Measurements from ENCODE around the gene SLC51B.

The SLC51B gene

GRCh38 chr15:65060641-65061397 is 15.6 kb downstream of the SLC51B start:
- no peaks in the 10 kb centered on the region; the same call in 1 of the 2 replicates for H3K4me1 ChIP-seq (ENCODE audit: low read length)
- no peak overlapping the region for H3K9ac ChIP-seq (ENCODE audit: low read length)
- H2AFZ ChIP-seq (ENCODE audit: low read depth, low read length): no peak overlapping the region
- H3K27ac ChIP-seq (ENCODE audit: low read length): no peak overlapping the region
- no peaks in the 10 kb centered on the region for H4K20me1 ChIP-seq (ENCODE audit: insufficient read depth, low read length)
- no peak overlapping the region for H3K4me2 ChIP-seq (ENCODE audit: low read length)
- no peaks in the 10 kb centered on the region for H3K36me3 ChIP-seq (replicated peaks; ENCODE audit: low read depth, low read length)
- H3K27me3 ChIP-seq (ENCODE audit: low read depth, low read length): 0 out of 2 replicates have a peak, but pooled peaks cover 4% of the 10 kb centered on the region
- no peaks in the 10 kb centered on the region for H3K9me3 ChIP-seq (ENCODE audit: insufficient read depth, low read length)
- no peak overlapping the region for H3K4me3 ChIP-seq (ENCODE audit: low read length)
- H3K79me2 ChIP-seq (ENCODE audit: low read length): no peaks in the 10 kb centered on the region
- TF ChIP-seq EZH2phosphoT487 (IDR thresholded peaks at IDR 0.05; ENCODE audit: low read depth): no peak
- TF ChIP-seq, protein P1, sequence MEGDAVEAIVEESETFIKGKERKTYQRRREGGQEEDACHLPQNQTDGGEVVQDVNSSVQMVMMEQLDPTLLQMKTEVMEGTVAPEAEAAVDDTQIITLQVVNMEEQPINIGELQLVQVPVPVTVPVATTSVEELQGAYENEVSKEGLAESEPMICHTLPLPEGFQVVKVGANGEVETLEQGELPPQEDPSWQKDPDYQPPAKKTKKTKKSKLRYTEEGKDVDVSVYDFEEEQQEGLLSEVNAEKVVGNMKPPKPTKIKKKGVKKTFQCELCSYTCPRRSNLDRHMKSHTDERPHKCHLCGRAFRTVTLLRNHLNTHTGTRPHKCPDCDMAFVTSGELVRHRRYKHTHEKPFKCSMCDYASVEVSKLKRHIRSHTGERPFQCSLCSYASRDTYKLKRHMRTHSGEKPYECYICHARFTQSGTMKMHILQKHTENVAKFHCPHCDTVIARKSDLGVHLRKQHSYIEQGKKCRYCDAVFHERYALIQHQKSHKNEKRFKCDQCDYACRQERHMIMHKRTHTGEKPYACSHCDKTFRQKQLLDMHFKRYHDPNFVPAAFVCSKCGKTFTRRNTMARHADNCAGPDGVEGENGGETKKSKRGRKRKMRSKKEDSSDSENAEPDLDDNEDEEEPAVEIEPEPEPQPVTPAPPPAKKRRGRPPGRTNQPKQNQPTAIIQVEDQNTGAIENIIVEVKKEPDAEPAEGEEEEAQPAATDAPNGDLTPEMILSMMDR (IDR thresholded peaks at IDR 0.05; ENCODE audit: low read depth, low read length): no peak

GRCh38 chr15:65062061-65062460 is 16.9 kb downstream of the SLC51B start:
- 0 out of 2 replicates have a peak, but pooled peaks cover 9% of the 10 kb centered on the region for H3K27me3 ChIP-seq (ENCODE audit: low read depth, low read length)
- H3K27ac ChIP-seq (ENCODE audit: low read length): no peak overlapping the region
- no peak for TF ChIP-seq EZH2phosphoT487 (IDR thresholded peaks at IDR 0.05; ENCODE audit: low read depth)
- TF ChIP-seq, protein P1 (IDR thresholded peaks at IDR 0.05; ENCODE audit: low read depth, low read length): no peak
- H3K9me3 ChIP-seq (ENCODE audit: insufficient read depth, low read length): no peaks in the 10 kb centered on the region
- H3K4me3 ChIP-seq (ENCODE audit: low read length): no peak overlapping the region
- no peak overlapping the region for H2AFZ ChIP-seq (ENCODE audit: low read depth, low read length)
- no peak overlapping the region for H3K4me2 ChIP-seq (ENCODE audit: low read length)
- no peaks in the 10 kb centered on the region for H3K36me3 ChIP-seq (replicated peaks; ENCODE audit: low read depth, low read length)
- H4K20me1 ChIP-seq (ENCODE audit: insufficient read depth, low read length): no peaks in the 10 kb centered on the region
- no peaks in the 10 kb centered on the region; the same call in 1 of the 2 replicates for H3K4me1 ChIP-seq (ENCODE audit: low read length)
- no peak overlapping the region for H3K9ac ChIP-seq (ENCODE audit: low read length)
- no peaks in the 10 kb centered on the region for H3K79me2 ChIP-seq (ENCODE audit: low read length)

DNA sequence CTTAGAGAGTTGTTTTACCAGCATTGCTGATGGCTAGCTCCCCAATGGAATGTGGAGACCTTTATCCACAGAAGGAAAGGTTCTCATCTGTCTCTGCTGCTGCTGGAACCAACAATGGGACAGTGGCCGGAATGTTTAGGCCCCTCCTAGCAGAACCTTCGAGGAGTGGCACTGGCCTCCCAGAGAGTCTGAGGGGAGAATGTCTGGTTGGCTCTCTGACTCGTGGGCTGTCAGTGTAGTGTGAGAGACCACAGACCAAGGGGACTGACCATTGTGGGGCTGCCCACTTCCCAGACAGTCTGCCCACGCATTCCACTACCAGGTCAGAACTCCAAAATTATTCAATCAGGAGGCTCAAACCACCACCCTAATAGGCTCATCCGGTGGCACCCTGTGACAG is 17.5 kb downstream of the SLC51B start:
- no peak overlapping the region for H3K4me3 ChIP-seq (ENCODE audit: low read length)
- H2AFZ ChIP-seq (ENCODE audit: low read depth, low read length): no peak overlapping the region
- no peaks in the 10 kb centered on the region; the same call in 1 of the 2 replicates for H3K4me1 ChIP-seq (ENCODE audit: low read length)
- no peak overlapping the region for H3K27ac ChIP-seq (ENCODE audit: low read length)
- H3K9me3 ChIP-seq (ENCODE audit: insufficient read depth, low read length): no peaks in the 10 kb centered on the region
- H3K36me3 ChIP-seq (replicated peaks; ENCODE audit: low read depth, low read length): no peaks in the 10 kb centered on the region
- 0 out of 2 replicates have a peak, but pooled peaks cover 9% of the 10 kb centered on the region for H3K27me3 ChIP-seq (ENCODE audit: low read depth, low read length)
- TF ChIP-seq, protein P1 (IDR thresholded peaks at IDR 0.05; ENCODE audit: low read depth, low read length): no peak
- no peak for TF ChIP-seq EZH2phosphoT487 (IDR thresholded peaks at IDR 0.05; ENCODE audit: low read depth)
- H3K9ac ChIP-seq (ENCODE audit: low read length): no peak overlapping the region
- H4K20me1 ChIP-seq (ENCODE audit: insufficient read depth, low read length): no peaks in the 10 kb centered on the region
- H3K4me2 ChIP-seq (ENCODE audit: low read length): no peak overlapping the region
- no peaks in the 10 kb centered on the region for H3K79me2 ChIP-seq (ENCODE audit: low read length)

DNA sequence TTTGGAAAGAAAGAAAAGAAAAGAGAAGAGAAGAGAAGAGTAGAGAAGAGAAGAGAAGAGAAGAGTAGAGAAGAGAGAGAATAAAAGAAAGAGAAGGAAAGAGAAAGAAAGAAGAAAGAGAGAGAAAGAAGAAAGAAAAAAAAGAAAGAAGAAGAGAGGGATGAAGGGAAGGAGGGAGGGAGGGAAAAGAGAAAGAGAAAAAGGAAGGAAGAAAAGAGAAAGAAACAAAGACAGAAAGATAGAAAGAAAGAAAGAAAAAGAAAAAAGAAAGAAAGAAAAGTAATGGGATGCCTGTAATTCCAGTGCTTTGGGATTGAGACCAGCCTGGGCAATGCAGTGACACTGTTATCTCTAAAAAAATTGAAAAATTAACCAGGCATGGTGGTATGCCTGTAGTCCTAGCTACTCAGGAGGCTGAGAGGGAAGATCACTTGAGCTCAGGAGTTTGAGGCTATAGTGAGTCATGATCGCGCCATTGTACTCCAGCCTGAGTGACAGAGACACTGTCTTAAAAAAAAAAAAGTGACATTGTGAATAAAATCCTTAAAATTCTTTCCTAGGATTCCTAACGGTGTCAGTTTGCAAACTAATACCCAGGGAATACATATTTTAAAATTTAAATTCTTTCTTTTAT is 20.9 kb downstream of the SLC51B start:
- Histone ChIP-seq H3K27ac (ENCODE audit: low read length) (no peak overlapping the region), H3K9me3 (ENCODE audit: insufficient read depth, low read length) (no peaks in the 10 kb centered on the region), H3K4me3 (ENCODE audit: low read length) (no peak overlapping the region), H3K27me3 (ENCODE audit: low read depth, low read length) (0 out of 2 replicates have a peak, but pooled peaks cover 9% of the 10 kb centered on the region), H3K4me1 (ENCODE audit: low read length) (no peaks in the 10 kb centered on the region; the same call in 1 of the 2 replicates), H3K4me2 (ENCODE audit: low read length) (no peak overlapping the region), H3K79me2 (ENCODE audit: low read length) (no peaks in the 10 kb centered on the region), H4K20me1 (ENCODE audit: insufficient read depth, low read length) (no peaks in the 10 kb centered on the region), H2AFZ (ENCODE audit: low read depth, low read length) (no peak overlapping the region), H3K9ac (ENCODE audit: low read length) (no peak overlapping the region), H3K36me3 (replicated peaks; ENCODE audit: low read depth, low read length) (no peaks in the 10 kb centered on the region)
- TF ChIP-seq EZH2phosphoT487 (IDR thresholded peaks at IDR 0.05; ENCODE audit: low read depth): no peak
- TF ChIP-seq, protein P1 (IDR thresholded peaks at IDR 0.05; ENCODE audit: low read depth, low read length): no peak
